ENCODE data around the gene SIGLEC6. TPM values are rescaled to one million over a fixed set of nuclear protein-coding genes. Genes with fewer than 3 reads are reported as not detected.

The SIGLEC6 gene
- total and polyA plus RNA-seq, 8 donors: 0.16 to 0.67 (median 0.26) TPM; not detected in 4

GRCh38 chr19:51566489-51567100 lies 35.1 kb upstream of the SIGLEC6 start:
- FAIRE-seq (no peak), ATAC-seq (no peak), DNase-seq (no peak)
- intact Hi-C loops (cut with DNase I): no loop called here
- Histone ChIP-seq H3K4me1 (no peaks in the 10 kb centered on the region), H3K9me3 (no peaks in the 10 kb centered on the region), H3K36me3 (no peaks in the 10 kb centered on the region), H3K4me3 (no peak overlapping the region), H3K27ac (no peak overlapping the region), H3K27me3 (peaks cover 0 to 6% (median 2%) of the 10 kb centered on the region in 4 donors)
- 39 to 41% methylated on average over 8 of the region's 8 CpGs for WGBS, 2 donors
- TF ChIP-seq, protein P1, sequence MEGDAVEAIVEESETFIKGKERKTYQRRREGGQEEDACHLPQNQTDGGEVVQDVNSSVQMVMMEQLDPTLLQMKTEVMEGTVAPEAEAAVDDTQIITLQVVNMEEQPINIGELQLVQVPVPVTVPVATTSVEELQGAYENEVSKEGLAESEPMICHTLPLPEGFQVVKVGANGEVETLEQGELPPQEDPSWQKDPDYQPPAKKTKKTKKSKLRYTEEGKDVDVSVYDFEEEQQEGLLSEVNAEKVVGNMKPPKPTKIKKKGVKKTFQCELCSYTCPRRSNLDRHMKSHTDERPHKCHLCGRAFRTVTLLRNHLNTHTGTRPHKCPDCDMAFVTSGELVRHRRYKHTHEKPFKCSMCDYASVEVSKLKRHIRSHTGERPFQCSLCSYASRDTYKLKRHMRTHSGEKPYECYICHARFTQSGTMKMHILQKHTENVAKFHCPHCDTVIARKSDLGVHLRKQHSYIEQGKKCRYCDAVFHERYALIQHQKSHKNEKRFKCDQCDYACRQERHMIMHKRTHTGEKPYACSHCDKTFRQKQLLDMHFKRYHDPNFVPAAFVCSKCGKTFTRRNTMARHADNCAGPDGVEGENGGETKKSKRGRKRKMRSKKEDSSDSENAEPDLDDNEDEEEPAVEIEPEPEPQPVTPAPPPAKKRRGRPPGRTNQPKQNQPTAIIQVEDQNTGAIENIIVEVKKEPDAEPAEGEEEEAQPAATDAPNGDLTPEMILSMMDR (IDR thresholded peaks at IDR 0.05): no peak

- Histone ChIP-seq H3K27ac (no peak overlapping the region), H3K4me1 (no peaks in the 10 kb centered on the region), H3K9me3 (no peaks in the 10 kb centered on the region), H3K27me3 (peaks cover 0 to 6% (median 2%) of the 10 kb centered on the region in 4 donors), H3K4me3 (no peak overlapping the region), H3K36me3 (no peaks in the 10 kb centered on the region)
- TF ChIP-seq, protein P1 (IDR thresholded peaks at IDR 0.05): no peak
- FAIRE-seq (no peak), DNase-seq (no peak), ATAC-seq (no peak)
- intact Hi-C loops (cut with DNase I): no loop called here
- 38 to 49% methylated on average over 4 of the region's 4 CpGs for WGBS, 2 donors
These were observed 34.1 kb upstream of the SIGLEC6 start for GRCh38 chr19:51565583-51565982.

GRCh38 chr19:51564791-51565190 lies 33.3 kb upstream of the SIGLEC6 start:
- 33% methylated on average over 6 of the region's 6 CpGs for WGBS, 2 donors
- H3K27me3 ChIP-seq: peaks cover 0 to 6% (median 2%) of the 10 kb centered on the region in 4 donors
- TF ChIP-seq, protein P1 (IDR thresholded peaks at IDR 0.05): no peak
- H3K27ac ChIP-seq: no peak overlapping the region
- FAIRE-seq (no peak), ATAC-seq (no peak), DNase-seq (no peak)
- H3K4me1 ChIP-seq: no peaks in the 10 kb centered on the region
- no peaks in the 10 kb centered on the region for H3K9me3 ChIP-seq
- intact Hi-C loops (cut with DNase I): no loop called here
- H3K36me3 ChIP-seq: no peaks in the 10 kb centered on the region
- H3K4me3 ChIP-seq: no peak overlapping the region

DNA sequence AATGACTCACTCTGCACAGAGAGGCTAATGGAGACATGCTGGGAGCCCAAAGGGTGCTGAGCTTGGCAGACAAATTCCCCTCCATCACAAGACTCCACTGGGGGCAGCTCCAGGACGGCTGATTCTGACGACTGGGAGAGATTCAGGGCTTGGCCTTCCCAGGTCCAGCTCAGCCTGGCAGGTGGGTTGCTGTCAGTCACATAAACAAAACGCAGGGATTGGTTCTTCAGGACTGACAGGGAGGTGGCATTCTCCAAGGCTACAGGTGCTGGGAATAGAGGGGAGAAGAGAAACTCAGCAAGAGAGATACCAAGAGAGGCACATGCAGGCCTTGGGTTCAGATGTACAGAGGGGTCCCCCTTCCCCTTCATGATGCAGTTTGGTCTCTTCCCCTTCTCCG lies 28.9 kb upstream of the SIGLEC6 start:
- H3K27ac ChIP-seq: no peak overlapping the region
- intact Hi-C loops (cut with DNase I): no loop called here
- H3K36me3 ChIP-seq: no peaks in the 10 kb centered on the region
- WGBS, 2 donors: 8 to 15% methylated on average over 4 of the region's 4 CpGs
- no peak for DNase-seq
- ATAC-seq: no peak
- no peaks in the 10 kb centered on the region for H3K9me3 ChIP-seq
- TF ChIP-seq, protein P1 (IDR thresholded peaks at IDR 0.05): no peak
- FAIRE-seq: no peak
- H3K4me1 ChIP-seq: no peaks in the 10 kb centered on the region
- peaks cover 0 to 13% (median 3%) of the 10 kb centered on the region in 4 donors for H3K27me3 ChIP-seq
- no peak overlapping the region for H3K4me3 ChIP-seq

GRCh38 chr19:51559240-51559639 lies 27.8 kb upstream of the SIGLEC6 start:
- TF ChIP-seq, protein P1 (IDR thresholded peaks at IDR 0.05): no peak
- no peaks in the 10 kb centered on the region for H3K36me3 ChIP-seq
- no peaks in the 10 kb centered on the region for H3K9me3 ChIP-seq
- H3K4me1 ChIP-seq: no peaks in the 10 kb centered on the region
- intact Hi-C loops (cut with DNase I): no loop called here
- no peak overlapping the region for H3K27ac ChIP-seq
- peaks cover 0 to 13% (median 3%) of the 10 kb centered on the region in 4 donors for H3K27me3 ChIP-seq
- WGBS, 2 donors: 29 to 52% methylated on average over 1 of the region's 1 CpG
- FAIRE-seq (no peak), ATAC-seq (no peak), DNase-seq (no peak)
- H3K4me3 ChIP-seq: no peak overlapping the region
